HCT116 (cell line): ENCODE results near the gene ZNF341.
"Not testable (repeated sequence)": the region's sequence is repeated elsewhere in the genome, so short reads cannot be mapped to it uniquely, and the experiment has no call there.

Source experiments
- RAD21 ChIP-seq: IDR thresholded peaks from 2 replicates; pipeline ENCODE4 v1.6.1; 2012; ENCODE audit warnings: low read depth, mild to moderate bottlenecking
- SP1 ChIP-seq: IDR thresholded peaks from 2 replicates; pipeline ENCODE4 v1.6.1; 2012; ENCODE audit warnings: low read depth
- TCF7L2 ChIP-seq: IDR thresholded peaks from 2 replicates; pipeline ENCODE4 v1.7.0; 2011; ENCODE audit warnings: borderline replicate concordance, inconsistent platforms; ENCODE audit not compliant: insufficient read depth, insufficient read length; ENCODE audit errors: extremely low read depth
- TF ChIP-seq, protein P1 (sequence below), 3 experiments: fragments of 200-600 bp in 1 of 3; sonication (generic) in 1 of 3; IDR thresholded peaks in 2 of 3; conservative IDR thresholded peaks in 1 of 3; 2 replicates each; pipeline ENCODE4 v1.5.1; 2012 to 2017; ENCODE audit warnings: low read depth in 2 of 3, low read length in 2 of 3, antibody characterized with exemption in 1 of 3, borderline replicate concordance in 1 of 3, control low read depth in 1 of 3, mild to moderate bottlenecking in 1 of 3, mixed read lengths in 1 of 3, mixed run types in 1 of 3, moderate library complexity in 1 of 3; ENCODE audit not compliant: insufficient read depth in 1 of 3
- TF ChIP-seq, protein P2 (sequence below): IDR thresholded peaks from 2 replicates; pipeline ENCODE4 v1.6.1; 2012

DNA sequence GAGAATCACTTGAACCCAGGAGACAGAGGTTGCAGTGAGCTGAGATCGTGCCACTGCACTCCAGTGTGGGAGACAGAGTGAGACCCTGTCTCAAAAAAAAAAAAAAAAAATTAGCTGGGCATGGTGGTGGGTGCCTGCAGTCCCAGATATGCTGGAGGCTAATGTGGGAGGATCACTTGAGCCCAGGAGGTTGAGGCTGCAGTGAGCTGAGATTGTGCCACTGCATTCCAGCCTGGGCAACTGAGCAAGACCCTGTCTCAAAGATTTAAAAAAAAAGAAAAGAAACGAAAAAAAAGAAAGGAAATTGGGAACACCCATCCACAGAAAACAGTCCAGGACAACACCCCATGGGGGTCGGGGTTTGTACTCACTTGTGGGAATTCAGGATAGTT is 60.8 kb downstream of the ZNF341 start:
- not testable (repeated sequence) for TF ChIP-seq SP1, RAD21, TCF7L2
- TF ChIP-seq, protein P1, sequence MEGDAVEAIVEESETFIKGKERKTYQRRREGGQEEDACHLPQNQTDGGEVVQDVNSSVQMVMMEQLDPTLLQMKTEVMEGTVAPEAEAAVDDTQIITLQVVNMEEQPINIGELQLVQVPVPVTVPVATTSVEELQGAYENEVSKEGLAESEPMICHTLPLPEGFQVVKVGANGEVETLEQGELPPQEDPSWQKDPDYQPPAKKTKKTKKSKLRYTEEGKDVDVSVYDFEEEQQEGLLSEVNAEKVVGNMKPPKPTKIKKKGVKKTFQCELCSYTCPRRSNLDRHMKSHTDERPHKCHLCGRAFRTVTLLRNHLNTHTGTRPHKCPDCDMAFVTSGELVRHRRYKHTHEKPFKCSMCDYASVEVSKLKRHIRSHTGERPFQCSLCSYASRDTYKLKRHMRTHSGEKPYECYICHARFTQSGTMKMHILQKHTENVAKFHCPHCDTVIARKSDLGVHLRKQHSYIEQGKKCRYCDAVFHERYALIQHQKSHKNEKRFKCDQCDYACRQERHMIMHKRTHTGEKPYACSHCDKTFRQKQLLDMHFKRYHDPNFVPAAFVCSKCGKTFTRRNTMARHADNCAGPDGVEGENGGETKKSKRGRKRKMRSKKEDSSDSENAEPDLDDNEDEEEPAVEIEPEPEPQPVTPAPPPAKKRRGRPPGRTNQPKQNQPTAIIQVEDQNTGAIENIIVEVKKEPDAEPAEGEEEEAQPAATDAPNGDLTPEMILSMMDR (IDR thresholded peaks at IDR 0.05 in 2 of 3, conservative IDR thresholded peaks at IDR 0.05 in 1 of 3; ENCODE audit: borderline replicate concordance in 1 of 3, insufficient read depth in 1 of 3, low read depth in 2 of 3, low read length in 2 of 3), result not testable (repeated sequence)
- TF ChIP-seq, protein P2, sequence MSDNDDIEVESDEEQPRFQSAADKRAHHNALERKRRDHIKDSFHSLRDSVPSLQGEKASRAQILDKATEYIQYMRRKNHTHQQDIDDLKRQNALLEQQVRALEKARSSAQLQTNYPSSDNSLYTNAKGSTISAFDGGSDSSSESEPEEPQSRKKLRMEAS, result not testable (repeated sequence)
